HG02588 (cell line): ENCODE data around the gene TBC1D12.
"Not testable (repeated sequence)": the region's sequence is repeated elsewhere in the genome, so short reads cannot be mapped to it uniquely, and the experiment has no call there.

Source experiments
- ATAC-seq: cut with Tn5 transposase; IDR thresholded peaks from one replicate; pipeline ENCODE4 v1.9.1; 2021; ENCODE audit warnings: mild to moderate bottlenecking, moderate library complexity; ENCODE audit not compliant: unreplicated experiment

Gene TBC1D12

DNA sequence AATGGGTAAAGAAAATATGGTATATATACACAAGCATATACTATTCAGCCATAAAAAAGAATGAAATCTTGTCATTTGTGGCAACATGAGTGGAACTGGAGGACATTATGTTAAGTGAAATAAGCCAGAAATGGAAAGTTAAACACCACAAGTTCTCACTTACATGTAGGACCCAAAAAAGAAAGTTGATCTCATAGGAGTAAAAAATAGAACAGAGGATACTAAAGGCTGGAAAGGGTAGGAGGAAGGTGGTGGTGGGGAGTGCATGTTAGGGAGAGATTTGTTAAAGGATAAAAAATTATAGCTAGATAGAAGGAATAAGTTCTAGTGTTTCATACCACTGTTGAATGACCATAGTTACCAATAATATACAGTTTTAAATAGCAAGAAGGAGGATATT lies 48.4 kb downstream of the TBC1D12 start:
- no peak for ATAC-seq

DNA sequence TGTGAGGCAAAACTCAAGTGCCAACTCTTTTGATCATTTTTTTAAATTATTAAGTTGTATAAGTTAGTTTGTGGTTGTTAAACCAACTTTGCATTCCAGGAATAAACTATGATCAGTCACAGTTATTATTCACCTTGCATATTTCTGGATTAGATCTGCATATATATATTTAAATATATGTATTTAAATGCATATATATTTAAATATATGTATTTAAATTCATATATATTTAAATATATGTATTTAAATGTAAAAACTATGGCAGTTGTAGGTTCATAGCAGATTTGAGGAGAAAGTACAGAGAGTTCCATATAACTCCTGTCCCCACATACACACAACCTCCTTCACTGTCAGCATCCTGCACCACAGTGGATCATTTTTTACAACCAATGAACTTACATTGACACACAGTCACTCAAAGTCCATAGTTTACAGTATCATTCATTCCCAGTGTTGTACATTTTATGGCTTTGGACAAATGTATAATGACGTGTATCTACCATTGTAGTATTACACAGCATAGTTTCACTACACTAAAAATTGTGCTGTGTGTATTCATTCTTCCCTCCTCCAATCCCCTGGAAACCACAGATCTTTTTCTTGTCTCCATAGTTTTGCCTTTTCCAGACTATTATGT lies 49.7 kb downstream of the TBC1D12 start:
- no peak for ATAC-seq

DNA sequence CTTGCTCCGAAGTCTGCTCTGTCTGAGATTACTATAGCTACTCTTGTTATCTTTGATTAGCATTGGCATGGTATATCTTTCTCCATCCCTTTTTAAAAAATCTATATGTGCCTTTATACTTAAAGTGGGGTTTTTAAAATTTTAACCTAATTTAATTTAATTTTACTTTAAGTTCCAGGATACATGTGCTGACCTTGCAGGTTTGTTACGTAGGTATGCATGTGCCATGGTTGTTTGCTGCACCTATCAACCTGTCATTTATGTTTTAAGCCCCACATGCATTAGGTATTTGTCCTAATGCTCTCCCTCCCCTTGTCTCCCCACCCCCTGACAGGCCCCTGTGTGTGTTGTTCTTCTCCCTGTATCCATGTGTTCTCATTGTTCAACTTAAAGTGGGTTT lies 54.6 kb downstream of the TBC1D12 start:
- no peak for ATAC-seq

DNA sequence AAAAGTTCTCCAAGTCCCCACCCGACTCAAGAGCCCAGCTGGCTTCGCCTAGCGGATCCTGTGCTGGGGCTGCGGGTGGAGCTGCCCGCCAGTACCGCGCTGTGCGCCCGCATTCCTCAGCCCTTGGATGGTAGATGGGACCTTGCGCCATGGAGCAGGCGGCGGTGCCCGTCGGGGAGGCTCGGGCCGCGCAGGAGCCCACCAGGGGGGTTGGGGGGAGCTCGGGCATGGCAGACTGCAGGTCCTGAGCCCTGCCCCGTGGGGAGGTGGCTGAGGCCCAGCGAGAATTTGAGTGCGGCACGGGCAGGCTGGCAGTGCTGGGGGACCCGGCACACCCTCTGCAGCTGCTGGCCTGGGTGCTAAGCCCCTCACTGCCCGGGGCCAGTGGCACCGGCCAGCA lies 57.0 kb downstream of the TBC1D12 start:
- no peak for ATAC-seq

DNA sequence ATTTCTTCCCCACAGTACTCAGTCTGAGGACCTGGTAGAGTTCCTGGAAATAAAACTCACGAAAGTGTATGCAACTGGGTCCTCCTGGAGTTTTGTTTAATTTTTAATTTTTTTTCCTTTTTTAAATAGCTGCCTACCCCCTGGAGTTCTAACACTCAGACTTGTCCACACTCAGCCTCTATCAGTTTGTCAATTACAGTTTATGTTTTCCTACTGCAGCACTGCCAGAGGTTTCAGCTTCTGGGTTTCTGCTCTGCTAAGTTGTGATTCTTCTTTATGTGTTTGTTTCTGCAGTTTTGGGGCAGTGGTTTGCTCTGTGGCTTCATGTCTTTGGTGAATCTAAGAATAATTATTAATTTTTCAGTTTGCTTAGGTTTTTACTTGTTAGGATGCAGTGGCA lies 59.2 kb downstream of the TBC1D12 start:
- ATAC-seq: no peak

DNA sequence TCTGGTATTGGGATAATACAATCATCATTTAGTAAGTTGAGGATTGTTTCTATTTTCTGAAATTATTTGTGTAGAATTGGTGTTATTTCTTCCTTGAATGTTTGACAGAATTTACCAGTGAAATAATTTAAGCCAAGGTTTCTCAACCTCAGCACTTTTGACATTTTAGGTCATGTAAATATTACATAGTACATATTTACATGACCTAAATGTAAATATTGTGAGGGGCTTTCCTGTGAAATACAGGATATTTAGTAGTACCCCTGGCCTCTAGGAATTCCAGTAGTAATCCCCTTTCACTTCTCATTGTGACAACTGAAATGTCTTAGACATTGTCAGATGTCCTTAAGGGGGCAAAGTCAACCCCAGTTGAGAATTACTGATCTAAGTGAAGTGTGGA lies 59.8 kb downstream of the TBC1D12 start:
- ATAC-seq: no peak

DNA sequence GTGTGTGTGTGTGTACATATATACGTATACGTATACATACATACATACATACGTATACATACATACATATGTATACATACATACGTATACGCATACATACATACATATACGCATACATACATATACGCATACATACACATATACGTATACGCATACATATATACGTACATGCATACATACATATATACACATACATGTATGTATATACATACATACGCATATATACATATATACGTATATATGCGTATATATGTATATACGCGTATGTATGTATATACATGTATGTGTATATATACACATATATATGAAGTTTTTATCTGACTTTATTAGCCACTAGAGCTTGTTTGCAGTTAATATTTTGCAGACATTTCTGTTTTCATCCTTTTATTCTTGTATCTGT lies 63.3 kb downstream of the TBC1D12 start:
- ATAC-seq: no peak

DNA sequence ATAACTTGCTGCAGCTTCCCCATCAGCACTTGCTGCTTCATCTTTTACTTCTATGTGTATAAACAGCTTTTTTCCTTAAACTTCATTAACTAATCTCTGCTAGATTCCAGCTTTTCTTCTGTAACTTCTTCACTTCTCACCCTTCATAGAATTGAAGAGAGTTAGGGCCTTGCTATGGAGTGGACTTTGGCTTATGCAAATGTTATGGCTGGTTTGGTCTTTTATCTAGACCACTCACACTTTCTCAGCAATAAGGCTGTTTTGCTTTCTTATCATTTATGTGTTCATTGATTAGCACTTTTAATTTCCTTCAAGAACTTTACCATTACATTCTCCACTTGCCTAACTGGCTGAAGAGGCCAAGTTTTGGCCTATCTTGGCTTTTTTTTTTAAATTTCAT lies 79.1 kb downstream of the TBC1D12 start:
- no peak for ATAC-seq

DNA sequence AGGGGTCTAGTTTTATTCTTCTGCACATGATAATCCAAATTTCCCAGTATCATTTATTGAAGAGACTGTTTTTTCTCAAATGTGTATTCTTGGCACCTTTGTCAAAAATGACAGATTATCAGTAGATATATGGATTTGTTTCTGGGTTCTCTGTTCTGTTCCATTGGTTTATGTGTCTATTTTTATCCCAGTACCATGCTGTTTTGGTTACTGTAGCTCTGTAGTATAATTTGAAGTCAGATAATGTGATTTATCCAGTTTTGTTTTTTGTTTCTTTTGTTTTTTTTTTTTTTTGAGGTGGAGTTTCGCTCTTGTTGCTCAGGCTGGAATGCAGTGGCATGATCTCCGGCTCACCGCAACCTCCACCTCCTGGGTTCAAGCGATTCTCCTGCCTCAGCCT lies 81.6 kb downstream of the TBC1D12 start:
- ATAC-seq: no peak

DNA sequence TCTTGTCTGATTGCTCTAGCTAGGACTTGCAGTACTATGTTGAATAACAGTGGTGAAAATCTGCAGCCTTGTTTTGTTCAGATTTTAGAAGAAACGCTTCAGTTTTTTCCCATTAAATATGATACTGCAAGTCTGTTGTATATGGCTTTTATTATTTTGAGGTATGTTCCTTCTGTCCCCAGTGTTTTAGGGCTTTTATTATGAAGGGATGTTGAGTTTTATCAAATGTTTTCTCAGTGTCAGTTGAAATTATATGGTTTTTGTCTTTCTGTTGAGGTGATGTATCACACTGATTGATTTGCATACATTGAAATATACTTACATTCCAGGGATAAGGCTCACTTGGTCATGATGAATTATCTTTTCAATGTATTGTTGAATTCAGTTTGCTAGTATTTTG lies 82.8 kb downstream of the TBC1D12 start:
- no peak for ATAC-seq

DNA sequence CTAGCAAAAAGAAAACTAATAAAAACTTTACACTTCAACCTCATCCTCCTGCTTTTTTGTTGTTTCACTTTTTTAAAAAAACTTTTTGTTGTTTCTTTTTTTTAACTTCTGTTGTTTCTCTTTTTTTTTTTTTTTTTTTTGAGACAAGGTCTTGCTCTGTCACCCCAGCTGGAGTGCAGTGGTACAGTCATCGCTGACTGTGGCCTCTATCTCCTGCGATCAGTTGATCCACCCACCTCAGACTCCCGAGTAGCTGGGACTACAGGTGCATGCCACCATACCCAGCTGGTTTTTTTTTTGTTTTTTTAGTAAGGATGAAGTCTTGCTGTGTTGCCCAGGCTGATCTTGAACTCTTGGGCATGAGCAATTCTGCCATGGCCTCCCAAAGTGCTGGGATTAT lies 85.2 kb downstream of the TBC1D12 start:
- no peak for ATAC-seq

DNA sequence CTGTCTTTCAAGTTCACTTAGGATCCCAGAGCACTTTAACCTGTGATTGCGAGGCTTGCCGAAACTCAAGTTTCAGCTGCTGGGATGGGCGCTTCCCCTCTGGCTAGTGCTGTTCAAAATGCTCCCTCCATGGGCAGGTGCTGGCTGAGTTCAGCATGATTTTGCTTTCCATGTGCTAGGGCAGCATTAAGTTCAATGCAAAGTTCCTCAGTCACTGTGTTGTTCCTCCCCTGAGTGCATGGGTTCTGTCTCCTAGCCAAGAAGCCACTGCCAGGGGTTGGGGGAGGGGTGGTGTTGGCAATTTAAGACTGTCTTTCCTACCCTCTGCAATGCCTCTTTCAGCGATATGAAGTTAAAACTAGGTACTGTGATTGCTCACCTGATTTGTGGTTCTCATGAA lies 86.8 kb downstream of the TBC1D12 start:
- ATAC-seq: no peak

DNA sequence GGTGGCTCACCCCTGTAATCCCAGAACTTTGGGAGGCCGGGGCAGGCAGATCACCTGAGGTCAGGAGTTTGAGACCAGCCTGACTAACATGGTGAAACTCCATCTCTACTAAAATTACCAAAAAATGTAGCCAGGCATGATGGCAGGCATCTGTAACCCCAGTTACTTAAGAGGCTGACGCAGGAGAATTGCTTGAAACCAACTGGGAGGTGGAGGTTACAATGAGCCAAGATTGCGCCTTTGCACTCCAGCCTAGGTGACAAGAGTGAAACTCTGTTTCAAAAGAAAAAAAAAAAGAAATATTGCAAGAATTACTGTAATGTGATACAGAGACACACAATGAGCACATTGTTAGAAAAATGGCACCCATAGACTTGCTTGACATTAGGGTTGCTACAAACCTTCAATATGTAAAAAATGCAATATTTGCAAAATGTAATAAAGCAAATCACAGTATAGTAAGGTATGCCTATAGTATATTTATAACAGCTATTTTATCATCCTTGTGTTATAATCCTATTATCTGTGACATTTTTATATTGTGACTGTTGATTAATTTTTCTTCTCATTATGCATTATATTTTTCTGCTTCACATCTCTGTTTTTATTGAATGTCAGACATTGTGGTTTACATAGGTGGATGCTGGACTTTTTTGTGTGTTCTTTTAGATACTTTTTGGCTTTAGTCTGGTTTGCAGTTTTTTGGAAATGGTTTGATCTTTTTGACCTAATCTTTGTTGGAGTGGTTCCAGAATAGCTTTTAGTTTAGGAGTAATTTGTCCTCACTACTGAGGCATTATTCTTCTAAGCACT lies 87.8 kb downstream of the TBC1D12 start:
- no peak for ATAC-seq

DNA sequence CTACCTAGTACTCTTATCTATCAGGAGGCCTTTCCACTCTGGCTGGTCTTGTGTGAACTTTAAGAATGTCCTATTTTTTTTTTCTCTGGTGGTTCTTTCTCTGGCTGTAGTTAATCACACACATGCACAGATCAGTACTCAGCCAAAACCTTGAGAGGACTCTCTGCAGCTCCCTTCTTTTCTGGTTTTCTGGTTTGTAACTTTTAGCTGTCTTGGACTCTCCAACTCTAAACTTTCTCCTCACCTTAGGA lies 88.4 kb downstream of the TBC1D12 start:
- no peak for ATAC-seq

DNA sequence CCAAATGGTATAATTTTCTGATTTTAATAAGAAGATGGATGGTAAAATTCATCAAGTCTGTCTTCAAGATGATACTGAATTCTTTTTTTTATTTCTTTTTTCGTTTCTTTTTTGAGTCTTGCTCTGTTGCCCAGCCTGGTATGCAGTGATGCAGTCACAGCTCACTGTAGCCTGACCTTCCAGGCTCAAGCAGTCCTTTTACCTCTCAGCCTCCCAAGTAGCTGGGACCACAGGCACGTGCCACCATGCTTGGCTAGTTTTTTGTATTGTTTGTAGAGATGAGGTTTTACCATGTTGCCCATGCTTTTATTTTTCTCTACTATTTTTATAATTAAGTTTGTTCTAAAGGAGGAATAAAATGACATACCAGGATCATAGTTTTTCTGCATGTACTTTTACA lies 91.1 kb downstream of the TBC1D12 start:
- ATAC-seq: no peak

DNA sequence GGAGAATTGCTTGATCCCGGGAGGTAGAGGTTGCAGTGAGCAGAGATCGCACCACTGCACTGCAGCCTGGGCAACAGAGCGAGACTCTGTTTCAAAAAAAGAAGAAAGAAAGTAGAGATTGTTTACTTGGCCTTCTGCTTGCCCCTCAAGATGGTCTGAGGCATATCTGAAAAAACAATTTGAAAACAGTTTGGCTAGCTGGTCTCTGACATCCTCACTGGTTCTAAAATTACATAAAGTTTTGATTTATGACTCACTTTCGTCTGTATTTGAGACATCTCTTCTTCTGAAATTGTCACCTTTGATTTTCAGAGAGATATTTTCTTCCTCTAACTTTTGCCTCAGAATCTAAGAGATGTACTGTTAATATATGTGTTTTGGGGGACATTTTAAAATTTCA lies 93.7 kb downstream of the TBC1D12 start:
- peak; percentile 49 for ATAC-seq

DNA sequence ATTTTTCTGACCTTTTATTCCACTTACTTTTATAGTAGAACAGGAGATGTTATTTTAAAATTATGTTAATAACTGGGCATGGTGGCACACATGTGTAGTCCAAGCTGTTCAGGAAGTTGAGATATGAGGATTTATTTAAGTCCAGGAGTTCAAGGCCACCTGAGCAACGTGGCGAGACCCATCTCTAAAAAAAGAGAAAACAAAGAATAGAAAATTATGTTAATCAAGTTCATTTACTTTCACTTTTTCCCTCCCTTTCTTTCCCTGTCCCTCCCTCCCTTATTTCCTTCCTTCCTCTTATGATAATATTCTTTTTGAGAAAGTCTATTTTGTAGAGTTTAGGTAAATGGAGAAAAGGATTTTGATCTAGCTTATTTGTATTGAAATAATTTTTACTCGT lies 94.3 kb downstream of the TBC1D12 start:
- ATAC-seq: no peak

DNA sequence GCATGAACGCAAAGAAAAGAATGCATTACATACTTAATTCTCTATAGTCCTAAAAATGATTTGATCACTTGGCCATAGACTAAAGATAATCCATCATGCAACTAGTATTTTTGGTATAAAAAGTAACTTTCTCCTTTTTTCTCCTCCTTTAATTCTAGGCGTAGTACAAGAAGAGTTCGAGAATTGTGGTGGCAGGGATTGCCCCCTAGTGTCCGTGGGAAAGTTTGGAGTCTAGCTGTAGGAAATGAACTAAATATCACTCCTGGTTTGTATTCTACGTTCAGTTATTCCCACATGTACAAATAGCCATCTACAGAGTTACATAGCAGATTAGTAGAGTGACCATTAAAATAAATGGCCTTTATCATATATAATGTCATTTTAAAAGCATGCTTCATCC lies 97.7 kb downstream of the TBC1D12 start:
- no peak for ATAC-seq

DNA sequence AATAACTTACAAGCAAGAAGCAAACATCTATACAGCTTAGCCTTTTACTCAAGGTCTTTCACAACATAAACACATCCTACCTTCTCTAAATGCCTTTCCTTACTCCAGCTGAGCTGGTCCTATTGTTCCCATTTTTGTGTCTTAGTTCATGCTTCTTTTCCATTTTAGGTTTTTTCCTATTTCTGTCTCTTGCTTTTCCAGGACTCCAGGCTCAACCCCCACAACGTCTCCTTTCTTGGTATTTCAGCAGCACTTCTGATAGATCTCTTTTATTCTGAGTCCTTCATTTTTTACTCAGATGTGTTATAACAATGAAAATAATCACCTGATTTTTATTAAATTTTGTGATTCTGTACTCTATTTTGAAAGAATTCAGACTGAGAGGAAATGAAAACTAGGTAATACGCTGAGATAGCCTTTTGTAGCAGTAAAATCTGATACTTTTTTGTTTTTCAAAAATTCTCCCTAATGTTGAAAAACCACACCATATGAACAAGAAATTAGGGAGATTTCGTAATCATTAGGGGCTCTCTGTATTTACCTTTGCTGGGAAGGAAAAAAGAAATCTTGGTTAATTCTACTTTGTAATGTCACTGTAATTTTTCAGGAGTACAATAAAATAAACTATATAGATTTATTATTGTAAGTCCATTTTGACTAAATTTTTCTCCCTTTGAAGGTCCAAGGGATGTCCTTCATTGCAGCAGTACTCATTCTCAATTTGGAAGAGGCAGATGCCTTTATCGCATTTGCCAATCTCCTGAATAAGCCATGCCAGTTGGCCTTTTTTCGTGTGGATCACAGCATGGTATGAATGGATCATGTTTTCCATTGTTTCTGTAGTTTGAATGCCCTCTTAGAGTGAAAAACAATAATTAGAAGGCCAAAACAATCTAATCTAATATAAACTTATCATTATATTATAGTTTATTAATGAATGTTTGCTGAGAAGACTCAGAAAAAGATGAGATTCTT lies 119.2 kb downstream of the TBC1D12 start:
- no peak for ATAC-seq

DNA sequence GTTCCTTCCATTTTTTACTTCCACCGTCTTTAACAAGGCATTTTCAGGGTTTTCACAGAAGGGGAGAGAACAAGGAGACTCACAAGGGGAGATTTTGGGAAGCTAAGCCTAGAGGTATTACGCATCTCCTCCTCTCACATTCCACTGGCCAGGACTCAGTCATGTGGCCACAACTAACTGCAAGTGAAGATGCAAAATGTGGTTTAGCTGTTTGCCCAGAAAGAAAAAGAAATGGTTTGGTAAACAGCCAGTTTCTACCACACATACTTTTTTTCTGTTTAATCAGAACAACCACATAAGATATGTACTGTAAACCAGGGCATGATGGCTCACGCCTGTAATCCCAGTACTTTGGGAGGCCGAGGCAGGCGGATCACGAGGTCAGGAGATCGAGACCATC lies 121.8 kb downstream of the TBC1D12 start:
- no peak for ATAC-seq

DNA sequence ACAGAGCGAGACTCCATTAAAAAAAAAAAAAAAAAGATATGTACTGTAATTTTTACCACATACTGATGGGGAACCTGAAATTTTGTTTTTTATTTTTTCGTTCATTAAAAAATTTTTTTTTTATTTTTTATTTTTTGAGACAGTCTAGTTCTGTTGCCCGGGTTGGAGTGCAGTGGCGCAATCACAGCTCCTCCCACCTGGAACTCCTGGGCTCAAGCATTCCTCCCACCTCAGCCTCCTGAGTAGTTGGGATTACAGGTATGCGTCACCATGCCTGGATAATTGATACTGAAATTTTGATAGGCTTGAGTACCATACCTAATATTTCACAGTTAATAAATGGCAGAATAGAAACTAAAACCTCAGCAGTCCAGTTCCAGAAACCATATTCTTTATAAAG lies 122.4 kb downstream of the TBC1D12 start:
- ATAC-seq: no peak

DNA sequence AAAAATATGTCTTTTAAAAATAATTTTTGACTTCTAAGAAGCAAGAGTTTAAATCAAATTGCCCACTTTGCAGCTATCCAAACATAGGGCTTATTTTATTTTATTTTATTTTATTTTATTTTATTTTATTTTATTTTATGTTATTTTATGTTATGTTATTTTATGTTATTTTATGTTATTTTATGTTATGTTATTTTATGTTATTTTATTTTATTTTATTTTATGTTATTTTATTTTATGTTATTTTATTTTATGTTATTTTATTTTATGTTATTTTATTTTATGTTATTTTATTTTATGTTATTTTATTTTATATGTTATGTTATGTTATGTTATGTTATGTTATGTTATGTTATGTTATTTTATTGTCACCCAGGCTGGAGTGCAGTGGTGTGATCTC lies 129.2 kb downstream of the TBC1D12 start:
- not testable (repeated sequence) for ATAC-seq
